HCT116 (cell line): ENCODE results near the gene REXO5.

Source experiments
- CEBPB ChIP-seq: IDR thresholded peaks from 2 replicates; pipeline ENCODE4 v1.6.1; 2012; ENCODE audit warnings: low read depth
- EZH2 ChIP-seq: fragments of 200-600 bp; sonication (generic); IDR thresholded peaks from 2 replicates; pipeline ENCODE4 v1.6.1; 2017; ENCODE audit warnings: antibody characterized with exemption, mixed run types
- EZH2phosphoT487 ChIP-seq: fragments of 200-600 bp; IDR thresholded peaks from 2 replicates; pipeline ENCODE4 v1.6.1; 2018; ENCODE audit warnings: antibody characterized with exemption, borderline replicate concordance
- JUND ChIP-seq: IDR thresholded peaks from 2 replicates; pipeline ENCODE4 v1.6.1; 2012
- POLR2A ChIP-seq: IDR thresholded peaks from 2 replicates; pipeline ENCODE4 v1.7.0; 2011; ENCODE audit warnings: borderline replicate concordance; ENCODE audit not compliant: insufficient read depth, insufficient read length; ENCODE audit errors: extremely low read depth
- POLR2AphosphoS5 ChIP-seq: IDR thresholded peaks from 2 replicates; pipeline ENCODE4 v1.6.1; 2011; ENCODE audit warnings: mild to moderate bottlenecking, low read depth, low read length, moderate library complexity
- RAD21 ChIP-seq: IDR thresholded peaks from 2 replicates; pipeline ENCODE4 v1.6.1; 2012; ENCODE audit warnings: low read depth, mild to moderate bottlenecking
- SRF ChIP-seq: IDR thresholded peaks from 2 replicates; pipeline ENCODE4 v1.6.1; 2012; ENCODE audit warnings: low read depth
- TCF7L2 ChIP-seq: IDR thresholded peaks from 2 replicates; pipeline ENCODE4 v1.7.0; 2011; ENCODE audit warnings: borderline replicate concordance, inconsistent platforms; ENCODE audit not compliant: insufficient read depth, insufficient read length; ENCODE audit errors: extremely low read depth
- TF ChIP-seq, protein P1 (sequence below), 3 experiments: fragments of 200-600 bp in 1 of 3; sonication (generic) in 1 of 3; IDR thresholded peaks in 2 of 3; conservative IDR thresholded peaks in 1 of 3; 2 replicates each; pipeline ENCODE4 v1.5.1; 2012 to 2017; ENCODE audit warnings: low read depth in 2 of 3, low read length in 2 of 3, antibody characterized with exemption in 1 of 3, borderline replicate concordance in 1 of 3, control low read depth in 1 of 3, mild to moderate bottlenecking in 1 of 3, mixed read lengths in 1 of 3, mixed run types in 1 of 3, moderate library complexity in 1 of 3; ENCODE audit not compliant: insufficient read depth in 1 of 3
- TF ChIP-seq, protein P2 (sequence below): IDR thresholded peaks from 2 replicates; pipeline ENCODE4 v1.6.1; 2012
- TF ChIP-seq, protein P3 (sequence below): IDR thresholded peaks from 2 replicates; pipeline ENCODE4 v1.6.1; 2011; ENCODE audit warnings: mild to moderate bottlenecking, low read length, moderate library complexity; ENCODE audit not compliant: insufficient replicate concordance; ENCODE audit errors: extremely low read depth
- TF ChIP-seq, protein P4 (sequence below): IDR thresholded peaks from 2 replicates; pipeline ENCODE4 v1.6.1; 2012
- TF ChIP-seq, protein P5 (sequence below): IDR thresholded peaks from 2 replicates; pipeline ENCODE4 v1.6.1; 2012; ENCODE audit warnings: low read depth

DNA sequence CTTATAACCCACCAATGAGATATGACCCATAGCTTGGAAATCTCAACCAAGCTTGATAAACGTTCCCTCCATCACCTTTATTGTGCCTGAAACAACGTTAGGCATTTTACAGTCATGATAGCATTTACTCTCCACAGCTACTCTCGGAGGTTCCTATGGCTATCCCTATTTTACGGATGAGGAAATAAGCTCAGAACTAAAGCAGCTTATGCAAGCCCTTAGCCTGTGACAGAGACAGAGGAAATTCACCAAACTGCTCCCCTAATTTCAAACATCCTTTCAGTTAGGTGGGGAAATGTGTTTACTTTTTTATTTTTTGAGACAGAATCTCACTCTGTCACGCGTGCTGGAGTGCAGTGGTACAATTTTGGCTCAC, 75.2 kb downstream of the REXO5 start:
- TF ChIP-seq, protein P1, sequence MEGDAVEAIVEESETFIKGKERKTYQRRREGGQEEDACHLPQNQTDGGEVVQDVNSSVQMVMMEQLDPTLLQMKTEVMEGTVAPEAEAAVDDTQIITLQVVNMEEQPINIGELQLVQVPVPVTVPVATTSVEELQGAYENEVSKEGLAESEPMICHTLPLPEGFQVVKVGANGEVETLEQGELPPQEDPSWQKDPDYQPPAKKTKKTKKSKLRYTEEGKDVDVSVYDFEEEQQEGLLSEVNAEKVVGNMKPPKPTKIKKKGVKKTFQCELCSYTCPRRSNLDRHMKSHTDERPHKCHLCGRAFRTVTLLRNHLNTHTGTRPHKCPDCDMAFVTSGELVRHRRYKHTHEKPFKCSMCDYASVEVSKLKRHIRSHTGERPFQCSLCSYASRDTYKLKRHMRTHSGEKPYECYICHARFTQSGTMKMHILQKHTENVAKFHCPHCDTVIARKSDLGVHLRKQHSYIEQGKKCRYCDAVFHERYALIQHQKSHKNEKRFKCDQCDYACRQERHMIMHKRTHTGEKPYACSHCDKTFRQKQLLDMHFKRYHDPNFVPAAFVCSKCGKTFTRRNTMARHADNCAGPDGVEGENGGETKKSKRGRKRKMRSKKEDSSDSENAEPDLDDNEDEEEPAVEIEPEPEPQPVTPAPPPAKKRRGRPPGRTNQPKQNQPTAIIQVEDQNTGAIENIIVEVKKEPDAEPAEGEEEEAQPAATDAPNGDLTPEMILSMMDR (IDR thresholded peaks at IDR 0.05 in 2 of 3, conservative IDR thresholded peaks at IDR 0.05 in 1 of 3; ENCODE audit: borderline replicate concordance in 1 of 3, insufficient read depth in 1 of 3, low read depth in 2 of 3, low read length in 2 of 3) = no peak
- TF ChIP-seq POLR2A = no peak
- TF ChIP-seq, protein P2, sequence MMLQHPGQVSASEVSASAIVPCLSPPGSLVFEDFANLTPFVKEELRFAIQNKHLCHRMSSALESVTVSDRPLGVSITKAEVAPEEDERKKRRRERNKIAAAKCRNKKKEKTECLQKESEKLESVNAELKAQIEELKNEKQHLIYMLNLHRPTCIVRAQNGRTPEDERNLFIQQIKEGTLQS = no peak
- no peak for TF ChIP-seq EZH2phosphoT487
- TF ChIP-seq, protein P3, sequence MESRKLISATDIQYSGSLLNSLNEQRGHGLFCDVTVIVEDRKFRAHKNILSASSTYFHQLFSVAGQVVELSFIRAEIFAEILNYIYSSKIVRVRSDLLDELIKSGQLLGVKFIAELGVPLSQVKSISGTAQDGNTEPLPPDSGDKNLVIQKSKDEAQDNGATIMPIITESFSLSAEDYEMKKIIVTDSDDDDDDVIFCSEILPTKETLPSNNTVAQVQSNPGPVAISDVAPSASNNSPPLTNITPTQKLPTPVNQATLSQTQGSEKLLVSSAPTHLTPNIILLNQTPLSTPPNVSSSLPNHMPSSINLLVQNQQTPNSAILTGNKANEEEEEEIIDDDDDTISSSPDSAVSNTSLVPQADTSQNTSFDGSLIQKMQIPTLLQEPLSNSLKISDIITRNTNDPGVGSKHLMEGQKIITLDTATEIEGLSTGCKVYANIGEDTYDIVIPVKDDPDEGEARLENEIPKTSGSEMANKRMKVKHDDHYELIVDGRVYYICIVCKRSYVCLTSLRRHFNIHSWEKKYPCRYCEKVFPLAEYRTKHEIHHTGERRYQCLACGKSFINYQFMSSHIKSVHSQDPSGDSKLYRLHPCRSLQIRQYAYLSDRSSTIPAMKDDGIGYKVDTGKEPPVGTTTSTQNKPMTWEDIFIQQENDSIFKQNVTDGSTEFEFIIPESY = no peak
- TF ChIP-seq, protein P4, sequence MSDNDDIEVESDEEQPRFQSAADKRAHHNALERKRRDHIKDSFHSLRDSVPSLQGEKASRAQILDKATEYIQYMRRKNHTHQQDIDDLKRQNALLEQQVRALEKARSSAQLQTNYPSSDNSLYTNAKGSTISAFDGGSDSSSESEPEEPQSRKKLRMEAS = no peak
- TF ChIP-seq JUND = no peak
- TF ChIP-seq POLR2AphosphoS5 = no peak
- TF ChIP-seq EZH2 = no peak
- no peak for TF ChIP-seq RAD21
- TF ChIP-seq, protein P5, sequence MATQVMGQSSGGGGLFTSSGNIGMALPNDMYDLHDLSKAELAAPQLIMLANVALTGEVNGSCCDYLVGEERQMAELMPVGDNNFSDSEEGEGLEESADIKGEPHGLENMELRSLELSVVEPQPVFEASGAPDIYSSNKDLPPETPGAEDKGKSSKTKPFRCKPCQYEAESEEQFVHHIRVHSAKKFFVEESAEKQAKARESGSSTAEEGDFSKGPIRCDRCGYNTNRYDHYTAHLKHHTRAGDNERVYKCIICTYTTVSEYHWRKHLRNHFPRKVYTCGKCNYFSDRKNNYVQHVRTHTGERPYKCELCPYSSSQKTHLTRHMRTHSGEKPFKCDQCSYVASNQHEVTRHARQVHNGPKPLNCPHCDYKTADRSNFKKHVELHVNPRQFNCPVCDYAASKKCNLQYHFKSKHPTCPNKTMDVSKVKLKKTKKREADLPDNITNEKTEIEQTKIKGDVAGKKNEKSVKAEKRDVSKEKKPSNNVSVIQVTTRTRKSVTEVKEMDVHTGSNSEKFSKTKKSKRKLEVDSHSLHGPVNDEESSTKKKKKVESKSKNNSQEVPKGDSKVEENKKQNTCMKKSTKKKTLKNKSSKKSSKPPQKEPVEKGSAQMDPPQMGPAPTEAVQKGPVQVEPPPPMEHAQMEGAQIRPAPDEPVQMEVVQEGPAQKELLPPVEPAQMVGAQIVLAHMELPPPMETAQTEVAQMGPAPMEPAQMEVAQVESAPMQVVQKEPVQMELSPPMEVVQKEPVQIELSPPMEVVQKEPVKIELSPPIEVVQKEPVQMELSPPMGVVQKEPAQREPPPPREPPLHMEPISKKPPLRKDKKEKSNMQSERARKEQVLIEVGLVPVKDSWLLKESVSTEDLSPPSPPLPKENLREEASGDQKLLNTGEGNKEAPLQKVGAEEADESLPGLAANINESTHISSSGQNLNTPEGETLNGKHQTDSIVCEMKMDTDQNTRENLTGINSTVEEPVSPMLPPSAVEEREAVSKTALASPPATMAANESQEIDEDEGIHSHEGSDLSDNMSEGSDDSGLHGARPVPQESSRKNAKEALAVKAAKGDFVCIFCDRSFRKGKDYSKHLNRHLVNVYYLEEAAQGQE = no peak
- no peak for TF ChIP-seq TCF7L2
- no peak for TF ChIP-seq SRF
- TF ChIP-seq CEBPB = no peak
